Spleen (tissue), 11 donors: ENCODE measurements around the gene OBP2B. TPM values are rescaled to one million over a fixed set of nuclear protein-coding genes. Genes with fewer than 3 reads are reported as not detected.

Source experiments
- DNase-seq: peaks from one replicate; pipeline ENCODE4 v3.0.0-alpha.2; 2020
- H3K27ac ChIP-seq, 8 donors: fragments of 200-600 bp; sonication (generic) in 7 of 8; 1 replicate in 4 of 8; 2 replicates in 4 of 8; pipeline versions ENCODE4 v1.5.0 to v1.8.0; 2016 to 2021; ENCODE audit warnings: inconsistent platforms in 4 of 8, mild to moderate bottlenecking in 4 of 8, moderate library complexity in 1 of 8
- H3K27me3 ChIP-seq, 7 donors: fragments of 200-600 bp; sonication (generic) in 6 of 7; replicated peaks in 1 of 7; 1 replicate in 4 of 7; 2 replicates in 3 of 7; pipeline versions ENCODE4 v1.5.0 to v1.8.0; 2016 to 2021; ENCODE audit warnings: inconsistent platforms in 3 of 7, mild to moderate bottlenecking in 1 of 7
- H3K36me3 ChIP-seq, 6 donors: fragments of 200-600 bp; sonication (generic) in 5 of 6; 1 replicate in 4 of 6; 2 replicates in 2 of 6; pipeline versions ENCODE4 v1.5.0 to v1.8.0; 2016 to 2021; ENCODE audit warnings: inconsistent platforms in 2 of 6
- H3K4me1 ChIP-seq, 6 donors: fragments of 200-600 bp; sonication (generic) in 5 of 6; 1 replicate in 3 of 6; 2 replicates in 3 of 6; pipeline versions ENCODE4 v1.5.0 to v1.8.0; 2016 to 2021; ENCODE audit warnings: inconsistent platforms in 3 of 6
- H3K4me3 ChIP-seq, 8 donors: fragments of 200-600 bp; sonication (generic) in 7 of 8; 1 replicate in 4 of 8; 2 replicates in 4 of 8; pipeline versions ENCODE4 v1.5.0 to v1.8.0; 2016 to 2021; ENCODE audit warnings: inconsistent platforms in 4 of 8, mild to moderate bottlenecking in 4 of 8, moderate library complexity in 2 of 8
- H3K9me3 ChIP-seq, 8 donors: fragments of 200-600 bp; sonication (generic) in 7 of 8; 1 replicate in 4 of 8; 2 replicates in 4 of 8; pipeline versions ENCODE4 v1.5.0 to v1.8.0; 2016 to 2021; ENCODE audit warnings: inconsistent platforms in 4 of 8
- POLR2A ChIP-seq, 3 donors: fragments of 450-650 bp; IDR thresholded peaks; one replicate each; pipeline ENCODE4 v1.5.1; 2017; ENCODE audit warnings: antibody characterized with exemption in 3 of 3, mild to moderate bottlenecking in 1 of 3
- POLR2AphosphoS5 ChIP-seq, 3 donors: sonication (generic); formaldehyde crosslinking; IDR thresholded peaks; one replicate each; pipeline ENCODE4 v1.5.1; 2017; ENCODE audit warnings: antibody characterized with exemption in 3 of 3
- WGBS, 5 donors: extraction: QIAGEN DNeasy Blood & Tissue Kit in 3 of 5; methylation state at CpG; one replicate each; pipeline versions ENCODE4 v1.1.5 to v1.1.7; 2013 to 2018; 5-methylcytosine and 5-hydroxymethylcytosine counted together
- intact Hi-C: fragments of 100-400 bp; cut with DNase I; formaldehyde crosslinking; loops from one replicate; pipeline ENCODE4 v1.15.0; 2023; ENCODE audit warnings: low total_unique reads
- polyA plus RNA-seq, 3 donors: library from polyadenylated mRNA; stranded (reverse); fragments of 200-250 nt; gene quantifications; one replicate each; pipeline ENCODE4 v1.2.1, GENCODE V29; 2013
- total RNA-seq, 7 donors: library from RNA; depleted of rRNA in 3 of 7; stranded (reverse); fragments of >200 nt in 3 of 7; fragmentation: NEBNext Ultra II Directional in 4 of 7; extraction: Animal tissue kit (Norgen Biotek cat#: 25700) in 4 of 7; gene quantifications; one replicate each; pipeline versions ENCODE4 v1.1.0 to v1.2.1, GENCODE V29; 2016 to 2021
- TF ChIP-seq, protein P1 (sequence below), 11 experiments: fragments of 200-600 bp in 7 of 11; fragments of 450-650 bp in 4 of 11; sonication (generic) in 4 of 11; IDR thresholded peaks in 8 of 11; conservative IDR thresholded peaks in 3 of 11; 1 replicate in 7 of 11; 2 replicates in 4 of 11; pipeline versions ENCODE4 v1.4.0 to v1.8.0; 2016 to 2021; ENCODE audit warnings: antibody characterized with exemption in 11 of 11, inconsistent platforms in 4 of 11, mild to moderate bottlenecking in 1 of 11
- donor health status: healthy with polysubstance abuse.
- donor health status: DM: no; HTN: no; CAD: no; lungs with moderate emphysema.
- donor health status: DM: no; HTN: no; CAD: no.
- donor health status: Bipolar disorder and iron deficiency.
- donor health status: healthy.
- donor health status: DM: no; HTN: no; CAD: no.
- donor health status: DM: yes; HTN: yes; CAD: no.

OBP2B gene
- total and polyA plus RNA-seq, 10 donors = 0.16 to 0.95 (median 0.38) TPM; not detected in 7

DNA sequence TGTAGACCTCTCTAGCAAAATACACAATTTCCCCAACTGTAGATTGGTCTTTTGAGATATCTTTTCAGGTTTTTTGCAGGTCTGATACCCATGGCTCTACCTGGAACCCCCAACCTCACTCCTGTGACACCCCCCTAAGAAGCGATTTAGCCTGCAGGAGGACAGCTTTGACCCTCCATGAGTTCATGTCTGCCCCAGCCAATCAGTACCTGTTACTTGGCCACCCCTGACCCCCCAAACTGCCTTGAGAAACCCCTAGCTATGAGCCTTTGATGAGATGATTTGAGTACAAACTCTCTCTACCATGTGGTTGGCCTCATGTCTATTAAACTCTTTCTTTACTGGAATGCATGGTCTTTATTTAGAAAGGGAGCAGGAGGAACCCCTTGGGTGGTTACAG is 40.3 kb upstream of the OBP2B start:
- no peak overlapping the region for H3K27ac ChIP-seq
- no peak overlapping the region for H3K4me3 ChIP-seq
- intact Hi-C loops = no loop called here
- no peaks in the 10 kb centered on the region for H3K36me3 ChIP-seq
- peaks cover 0 to 13% (median 0%) of the 10 kb centered on the region in 6 donors for H3K4me1 ChIP-seq
- no peaks in the 10 kb centered on the region for H3K9me3 ChIP-seq
- no peak for TF ChIP-seq POLR2AphosphoS5 (IDR thresholded peaks at IDR 0.05)
- WGBS, 5 donors = 85 to 94% (median 93%) methylated on average over 1 of the region's 1 CpG
- no peak for DNase-seq
- peaks cover 0 to 17% (median 0%) of the 10 kb centered on the region in 7 donors for H3K27me3 ChIP-seq

DNA sequence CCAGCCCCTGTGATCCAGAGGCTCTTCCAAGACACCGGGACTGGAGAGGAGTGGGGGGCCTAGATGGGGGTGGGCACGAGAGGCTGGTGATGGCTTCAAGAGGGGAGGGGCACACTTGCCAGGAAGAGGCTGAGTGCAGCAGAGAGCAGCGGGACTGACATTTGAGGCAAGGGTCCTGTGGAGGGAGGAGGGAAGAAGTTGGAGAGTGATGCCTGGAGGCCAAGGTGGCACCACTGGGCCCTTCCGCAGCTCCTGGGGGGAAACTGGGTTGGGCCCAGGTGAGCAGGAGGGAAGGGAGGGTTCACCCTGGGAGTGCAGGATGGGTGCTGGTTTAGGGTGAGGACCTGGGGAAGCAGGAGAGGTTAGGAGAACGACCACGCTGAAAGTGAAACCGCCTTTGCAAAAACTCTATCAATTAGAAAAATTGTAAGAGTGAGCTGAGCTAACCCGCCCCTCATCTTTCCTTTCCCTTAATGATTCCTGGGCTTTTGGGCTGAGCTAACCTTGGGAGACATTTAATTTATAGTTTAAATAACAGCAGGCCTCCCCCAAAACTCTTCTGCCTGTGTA is 39.8 kb upstream of the OBP2B start:
- Histone ChIP-seq H3K27ac (no peak overlapping the region), H3K27me3 (peaks cover 0 to 17% (median 0%) of the 10 kb centered on the region in 7 donors)
- TF ChIP-seq, protein P1, sequence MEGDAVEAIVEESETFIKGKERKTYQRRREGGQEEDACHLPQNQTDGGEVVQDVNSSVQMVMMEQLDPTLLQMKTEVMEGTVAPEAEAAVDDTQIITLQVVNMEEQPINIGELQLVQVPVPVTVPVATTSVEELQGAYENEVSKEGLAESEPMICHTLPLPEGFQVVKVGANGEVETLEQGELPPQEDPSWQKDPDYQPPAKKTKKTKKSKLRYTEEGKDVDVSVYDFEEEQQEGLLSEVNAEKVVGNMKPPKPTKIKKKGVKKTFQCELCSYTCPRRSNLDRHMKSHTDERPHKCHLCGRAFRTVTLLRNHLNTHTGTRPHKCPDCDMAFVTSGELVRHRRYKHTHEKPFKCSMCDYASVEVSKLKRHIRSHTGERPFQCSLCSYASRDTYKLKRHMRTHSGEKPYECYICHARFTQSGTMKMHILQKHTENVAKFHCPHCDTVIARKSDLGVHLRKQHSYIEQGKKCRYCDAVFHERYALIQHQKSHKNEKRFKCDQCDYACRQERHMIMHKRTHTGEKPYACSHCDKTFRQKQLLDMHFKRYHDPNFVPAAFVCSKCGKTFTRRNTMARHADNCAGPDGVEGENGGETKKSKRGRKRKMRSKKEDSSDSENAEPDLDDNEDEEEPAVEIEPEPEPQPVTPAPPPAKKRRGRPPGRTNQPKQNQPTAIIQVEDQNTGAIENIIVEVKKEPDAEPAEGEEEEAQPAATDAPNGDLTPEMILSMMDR (IDR thresholded peaks at IDR 0.05 in 8 of 11, conservative IDR thresholded peaks at IDR 0.05 in 3 of 11) = no peak
- no peak for TF ChIP-seq POLR2A (IDR thresholded peaks at IDR 0.05)
- TF ChIP-seq POLR2AphosphoS5 (IDR thresholded peaks at IDR 0.05) = no peak

DNA sequence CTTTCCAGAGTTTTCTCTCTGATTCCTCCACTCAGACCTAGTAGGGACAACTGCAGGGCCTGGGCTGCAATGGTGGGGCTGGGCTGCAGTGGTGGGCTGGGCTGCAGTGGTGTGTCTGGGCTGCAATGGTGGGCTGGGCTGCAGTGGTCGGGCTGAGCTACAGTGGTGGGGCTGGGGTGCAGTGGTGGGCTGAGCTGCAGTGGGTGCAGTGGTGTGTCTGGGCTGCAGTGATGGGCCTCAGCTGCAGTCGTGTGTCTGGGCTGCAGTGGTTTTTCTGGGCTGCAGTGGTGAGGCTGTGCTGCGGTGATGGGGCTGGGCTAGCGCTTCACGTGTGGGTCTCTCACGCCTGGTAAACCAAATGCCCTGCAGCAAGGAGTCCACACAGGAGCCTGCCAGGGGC is 38.6 kb upstream of the OBP2B start:
- peaks cover 0 to 10% (median 0%) of the 10 kb centered on the region in 6 donors for H3K4me1 ChIP-seq
- no peaks in the 10 kb centered on the region for H3K9me3 ChIP-seq
- WGBS, 5 donors = 83 to 93% (median 86%) methylated on average over 5 to 6 of the region's 6 CpGs
- TF ChIP-seq POLR2AphosphoS5 (IDR thresholded peaks at IDR 0.05) = no peak
- TF ChIP-seq, protein P1 (IDR thresholded peaks at IDR 0.05 in 8 of 11, conservative IDR thresholded peaks at IDR 0.05 in 3 of 11) = no peak
- no peak for TF ChIP-seq POLR2A (IDR thresholded peaks at IDR 0.05)
- H3K36me3 ChIP-seq = no peaks in the 10 kb centered on the region
- H3K4me3 ChIP-seq = no peak overlapping the region
- no peak for DNase-seq
- intact Hi-C loops = no loop called here
- H3K27me3 ChIP-seq = peaks cover 0 to 20% (median 0%) of the 10 kb centered on the region in 7 donors
- H3K27ac ChIP-seq = no peak overlapping the region

More for the DNA sequence above, 39.8 kb upstream of the OBP2B start:
- H3K36me3 ChIP-seq = no peaks in the 10 kb centered on the region
- WGBS, 5 donors = 72 to 84% (median 79%) methylated on average over 8 of the region's 8 CpGs
- H3K4me3 ChIP-seq = no peak overlapping the region
- intact Hi-C loops = no loop called here
- H3K9me3 ChIP-seq = no peaks in the 10 kb centered on the region
- H3K4me1 ChIP-seq = peaks cover 0 to 13% (median 0%) of the 10 kb centered on the region in 6 donors
- DNase-seq = no peak

DNA sequence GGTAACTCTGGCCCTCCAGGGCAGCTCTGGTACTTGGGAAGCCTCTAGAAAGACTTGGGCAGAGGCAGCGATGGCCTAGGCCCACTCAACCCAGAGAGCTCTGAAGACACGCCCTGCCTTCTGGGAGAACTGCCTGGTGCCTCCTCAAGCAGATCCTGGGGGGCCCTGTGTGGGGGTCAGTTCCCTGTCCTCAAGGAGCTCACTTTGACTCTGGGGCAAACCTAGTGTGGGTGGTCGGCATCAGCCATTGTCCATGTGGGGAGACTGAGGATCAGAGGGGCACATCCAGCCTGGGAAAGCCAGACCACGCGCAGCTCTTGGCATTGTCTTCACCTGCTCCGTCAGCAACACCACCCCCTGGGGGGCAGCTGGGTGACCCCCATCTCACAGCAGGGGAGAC is 37.9 kb upstream of the OBP2B start:
- DNase-seq = no peak
- intact Hi-C loops = no loop called here

More for the DNA sequence above, 37.9 kb upstream of the OBP2B start:
- H3K36me3 ChIP-seq = no peaks in the 10 kb centered on the region
- WGBS, 5 donors = 63 to 95% (median 88%) methylated on average over 2 to 6 of the region's 6 CpGs
- H3K27ac ChIP-seq = no peak overlapping the region
- peaks cover 0 to 4% (median 0%) of the 10 kb centered on the region in 6 donors for H3K4me1 ChIP-seq
- H3K27me3 ChIP-seq = peaks cover 0 to 21% (median 0%) of the 10 kb centered on the region in 7 donors
- TF ChIP-seq, protein P1 (IDR thresholded peaks at IDR 0.05 in 8 of 11, conservative IDR thresholded peaks at IDR 0.05 in 3 of 11) = no peak
- no peak for TF ChIP-seq POLR2A (IDR thresholded peaks at IDR 0.05)
- no peak for TF ChIP-seq POLR2AphosphoS5 (IDR thresholded peaks at IDR 0.05)
- H3K4me3 ChIP-seq = no peak overlapping the region
- H3K9me3 ChIP-seq = no peaks in the 10 kb centered on the region
